NAMALWA (cell line): ENCODE data around the gene DHTKD1.
"Not testable (repeated sequence)": the region's sequence is repeated elsewhere in the genome, so short reads cannot be mapped to it uniquely, and the experiment has no call there.

ENCODE experiments used
- DNase-seq: peaks from one replicate; pipeline ENCODE4 v3.0.0-alpha.2; 2015; ENCODE audit warnings: low spot score

Gene DHTKD1

DNA sequence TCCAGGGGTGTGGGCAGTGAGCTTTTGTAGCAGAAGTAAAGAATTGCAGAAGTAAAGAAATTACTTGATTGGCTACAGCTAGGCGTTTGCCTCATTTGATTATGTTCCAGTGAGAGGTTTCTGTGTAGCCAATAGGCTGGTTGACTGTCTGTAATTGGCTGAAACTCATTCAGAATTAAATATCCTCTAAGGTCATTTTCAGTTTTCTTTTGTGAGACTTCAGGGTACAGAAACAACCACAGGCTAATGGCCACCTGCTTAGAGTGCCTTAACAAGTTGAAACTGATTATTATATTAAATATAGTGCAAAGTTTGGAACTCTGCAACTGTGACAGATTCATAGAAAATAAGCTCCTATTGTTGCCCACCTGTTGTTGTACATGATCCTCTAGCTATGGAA is 71.3 kb downstream of the DHTKD1 start:
- DNase-seq, result no peak

DNA sequence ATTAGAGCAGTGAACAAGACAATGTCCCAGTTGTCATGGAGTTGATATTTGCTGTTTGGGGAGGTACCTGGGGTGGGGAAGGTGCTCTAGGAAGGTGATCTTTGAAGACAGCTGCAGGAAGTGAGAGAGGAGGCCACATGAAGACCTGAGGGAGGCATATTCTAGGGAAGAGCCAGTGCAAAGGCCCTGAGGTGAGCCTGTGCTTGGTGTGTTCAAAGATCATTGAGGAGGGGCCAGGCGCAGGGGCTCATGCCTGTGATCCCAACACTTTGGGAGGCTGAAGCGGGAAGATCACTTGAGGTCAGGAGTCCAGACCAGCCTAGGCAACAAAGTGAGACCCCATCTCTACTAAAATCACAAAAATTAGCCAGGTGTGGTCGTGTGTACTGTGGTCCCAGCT is 75.8 kb downstream of the DHTKD1 start:
- DNase-seq, result no peak

DNA sequence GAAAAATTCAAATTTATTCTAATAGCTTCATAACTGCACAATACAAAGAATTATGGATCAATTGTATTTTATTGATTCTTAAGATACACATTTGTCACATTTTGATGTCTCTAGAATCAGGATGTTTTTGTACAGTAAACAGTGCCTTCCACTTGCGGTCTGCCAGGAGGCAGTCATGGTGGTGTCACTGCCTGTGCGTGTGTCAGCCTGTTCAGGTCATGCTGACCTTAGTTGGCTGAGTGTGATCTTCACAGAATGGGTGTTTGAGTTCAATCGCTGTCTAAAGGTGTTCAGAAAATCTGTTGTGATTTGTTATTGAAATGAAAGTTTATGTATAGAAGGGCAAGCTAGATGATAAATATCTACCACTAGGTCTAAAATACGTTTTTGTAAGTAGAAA is 81.4 kb downstream of the DHTKD1 start:
- no peak for DNase-seq

DNA sequence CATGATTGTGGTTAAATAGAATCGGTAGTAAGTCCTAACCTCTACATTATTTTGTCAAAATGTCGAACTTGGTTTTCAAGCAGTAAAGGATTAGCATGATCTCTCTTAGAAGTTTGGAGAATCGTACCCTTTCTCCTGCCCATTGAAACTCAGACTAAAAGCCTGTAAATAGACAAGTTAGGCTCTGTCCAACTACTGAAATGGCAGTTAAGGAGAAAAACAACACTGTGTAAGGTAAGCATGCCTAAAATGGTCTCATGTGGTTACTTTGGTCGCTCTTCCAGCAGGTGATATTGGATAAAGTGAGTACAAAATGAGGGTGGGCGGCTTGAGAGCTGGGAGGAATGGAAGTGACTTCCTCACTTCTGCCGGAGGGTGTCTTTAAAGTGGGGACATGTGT is 85.8 kb downstream of the DHTKD1 start:
- DNase-seq, result no peak

DNA sequence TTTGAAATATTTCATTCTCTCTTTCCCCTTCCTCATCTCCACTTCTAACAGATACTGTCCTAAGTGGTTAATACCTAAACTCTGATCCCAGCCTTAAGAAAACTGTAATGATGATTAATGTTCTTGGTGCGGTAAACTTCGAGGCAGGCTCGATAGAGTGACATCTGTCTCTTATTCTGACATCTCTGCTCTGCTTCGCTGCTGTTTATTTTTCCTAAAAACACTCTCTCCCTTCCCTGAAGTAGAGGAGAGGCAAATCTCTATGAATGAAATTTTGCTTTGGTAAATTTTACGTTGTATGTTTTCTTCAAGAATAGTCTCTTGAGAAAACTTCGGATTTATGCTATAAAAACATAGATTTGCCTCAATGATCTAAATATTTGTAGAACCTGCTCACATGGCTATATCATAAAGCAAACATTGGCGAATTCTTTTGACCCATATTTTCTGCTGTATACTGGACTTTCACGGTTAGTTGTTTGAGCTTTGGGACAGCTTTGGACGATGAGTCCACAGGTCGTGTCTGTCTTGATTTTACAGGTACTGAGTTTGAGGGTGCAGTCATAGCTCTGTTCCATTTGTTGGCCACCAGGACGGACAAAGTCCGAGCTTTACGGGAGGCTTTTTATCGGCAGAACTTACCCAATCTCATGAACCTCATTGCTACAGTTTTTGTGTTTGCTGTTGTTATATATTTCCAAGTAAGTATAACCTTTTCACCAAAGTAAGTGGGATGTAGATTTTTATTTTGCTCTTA is 87.8 kb downstream of the DHTKD1 start:
- no peak for DNase-seq

DNA sequence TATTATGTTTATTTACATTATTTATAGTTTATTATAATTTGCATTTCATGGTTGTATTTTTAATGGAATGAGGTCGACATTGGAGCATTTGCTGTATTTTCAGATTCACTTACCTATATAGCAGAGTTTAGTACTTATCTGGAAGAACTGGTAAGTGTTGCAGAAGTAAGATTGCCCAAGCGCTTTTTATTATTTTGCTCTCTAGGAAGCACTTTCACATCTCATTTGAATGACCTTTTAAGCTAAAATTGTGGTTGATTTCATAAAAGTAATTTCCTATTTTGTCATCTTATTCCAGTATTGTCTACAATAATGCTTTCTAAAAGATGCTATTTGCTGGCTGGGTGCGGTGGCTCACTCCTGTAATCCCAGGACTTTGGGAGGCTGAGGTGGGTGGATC is 89.4 kb downstream of the DHTKD1 start:
- no peak for DNase-seq

DNA sequence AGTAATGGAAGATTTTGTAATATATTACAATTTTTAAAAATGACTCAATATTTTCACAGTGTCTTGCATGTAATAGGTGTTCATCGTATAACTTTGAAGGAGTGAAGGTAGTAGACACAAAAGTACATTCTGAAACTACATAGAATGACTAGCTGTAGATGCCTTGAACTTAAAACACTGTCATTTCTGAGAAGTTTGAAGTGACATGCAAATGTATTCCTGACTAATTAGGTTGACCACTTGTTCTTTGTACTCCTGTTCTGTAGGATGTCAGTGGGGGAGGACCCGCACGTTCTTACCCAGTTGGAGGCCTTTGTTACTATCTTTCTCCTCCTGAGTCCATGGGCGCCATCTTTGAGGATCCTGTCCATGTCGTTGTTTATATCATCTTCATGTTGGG is 91.9 kb downstream of the DHTKD1 start:
- no peak for DNase-seq

DNA sequence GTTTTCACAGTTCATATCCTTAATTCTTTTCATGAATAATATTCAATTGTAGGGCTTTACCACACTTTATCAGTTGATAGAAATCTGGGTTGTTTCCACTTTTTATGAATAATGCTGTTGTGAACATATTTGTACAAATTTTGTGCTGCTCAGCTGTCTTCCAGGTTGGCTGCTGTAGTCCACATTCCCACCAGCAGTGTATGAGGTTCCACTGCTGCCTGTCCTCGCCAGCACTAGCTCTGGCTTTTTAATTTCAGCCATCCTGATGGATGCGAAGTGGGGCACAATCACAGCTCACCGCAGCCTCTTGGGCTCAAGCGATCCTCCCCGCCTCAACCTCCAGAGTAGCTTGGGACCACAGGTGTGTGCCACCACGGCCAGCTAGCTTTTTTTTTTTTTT is 94.2 kb downstream of the DHTKD1 start:
- DNase-seq, result no peak

DNA sequence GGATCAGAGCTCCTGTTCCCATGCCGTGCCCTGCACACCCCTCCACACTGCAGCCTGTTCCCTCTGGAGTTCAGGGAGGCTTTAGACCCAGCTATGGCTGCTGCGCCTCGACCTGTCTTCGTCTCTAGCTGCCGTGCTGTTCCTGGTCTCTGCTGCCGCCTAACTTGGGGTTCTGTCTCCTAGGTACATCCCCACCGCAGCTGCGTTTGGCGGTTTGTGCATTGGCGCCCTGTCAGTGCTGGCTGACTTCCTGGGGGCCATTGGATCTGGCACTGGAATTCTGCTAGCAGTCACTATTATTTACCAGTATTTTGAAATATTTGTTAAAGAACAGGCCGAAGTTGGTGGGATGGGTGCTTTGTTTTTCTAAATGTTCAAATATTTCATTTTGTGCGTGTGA is 95.3 kb downstream of the DHTKD1 start:
- DNase-seq, result no peak

DNA sequence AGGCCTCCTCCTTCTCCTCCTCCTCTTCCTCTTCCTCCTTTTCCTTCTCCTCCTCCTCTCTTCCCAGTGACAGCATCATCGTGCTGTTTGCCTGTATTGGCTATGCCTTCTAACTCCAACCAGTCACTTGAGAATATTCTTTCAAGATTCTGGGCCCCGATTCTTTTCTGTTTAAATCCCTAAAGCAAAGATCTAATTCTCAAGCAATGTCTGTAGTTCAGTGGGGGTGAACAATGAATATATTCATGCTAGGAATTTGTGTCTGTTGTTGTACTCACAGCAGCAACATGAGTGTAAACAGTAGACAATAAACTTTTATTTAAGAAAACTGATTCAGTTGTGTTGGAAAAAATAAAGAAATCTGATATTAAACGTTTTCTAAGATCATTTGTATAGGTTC is 96.3 kb downstream of the DHTKD1 start:
- DNase-seq, result no peak

DNA sequence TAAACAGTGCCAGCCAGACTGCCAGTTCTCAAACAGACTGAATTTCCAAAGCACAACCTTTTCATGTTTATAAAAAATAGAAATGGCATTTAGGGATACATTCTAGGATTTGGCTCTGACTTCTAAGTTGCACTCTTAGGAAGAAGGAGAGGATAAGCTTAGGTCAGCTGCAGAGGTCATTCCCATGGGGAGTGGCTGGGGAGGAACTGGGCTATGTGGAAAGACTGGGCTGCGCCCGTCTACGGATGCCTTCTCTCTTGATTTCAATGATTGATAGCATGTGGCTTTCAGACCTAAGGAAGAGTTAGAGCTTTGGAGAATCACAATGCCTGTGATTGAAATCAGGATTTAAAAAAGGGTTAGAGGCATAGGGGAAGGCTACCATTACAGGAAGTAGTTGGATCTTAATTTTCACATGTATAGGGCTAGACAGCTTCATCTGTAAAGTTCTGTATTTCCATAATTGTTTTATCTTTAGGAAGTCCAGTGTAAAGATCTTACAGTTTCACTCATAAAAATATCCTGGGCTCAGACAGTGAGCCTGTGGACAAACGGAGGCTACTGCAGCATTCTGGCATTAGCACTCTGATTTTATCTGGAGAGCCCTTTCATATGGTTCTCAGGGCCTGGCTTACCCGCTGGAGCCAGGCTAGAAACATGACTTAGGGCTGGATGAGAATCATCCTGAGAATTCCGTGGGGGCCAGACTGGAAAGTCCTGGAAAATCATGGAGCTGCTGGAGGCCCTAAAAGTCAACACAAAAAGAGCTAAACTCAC is 97.4 kb downstream of the DHTKD1 start:
- DNase-seq, result no peak

DNA sequence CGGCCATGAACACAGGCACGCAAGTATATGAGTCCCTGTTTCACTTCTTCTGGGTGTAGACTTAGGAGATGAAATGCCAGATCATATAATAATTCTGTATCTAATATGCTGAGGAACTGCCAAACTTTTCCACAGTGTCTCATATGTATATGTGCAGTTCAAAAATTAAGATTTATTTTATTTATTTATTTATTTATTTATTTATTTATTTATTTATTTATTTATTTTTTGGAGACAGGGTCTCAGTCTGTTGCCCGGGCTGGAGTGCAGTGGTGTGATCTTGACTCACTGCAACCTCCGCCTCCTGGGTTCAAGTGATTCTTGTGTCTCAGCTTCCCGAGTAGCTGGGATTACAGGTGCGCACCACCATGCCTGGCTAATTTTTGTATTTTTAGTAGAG is 102.8 kb downstream of the DHTKD1 start:
- DNase-seq, result not testable (repeated sequence)
